K562 (cell line): ENCODE measurements around the gene CDCP1. TPM values are rescaled to one million over a fixed set of nuclear protein-coding genes. Genes with fewer than 3 reads are reported as not detected.

Experiments
- BCLAF1 ChIP-seq, 2 experiments: fragments of 450-650 bp in 1 of 2; IDR thresholded peaks; 2 replicates each; pipeline ENCODE4 v1.6.1; 2011 to 2017; ENCODE audit warnings: low read depth in 2 of 2, antibody characterized with exemption in 1 of 2, borderline replicate concordance in 1 of 2, low read length in 1 of 2, mild to moderate bottlenecking in 1 of 2, mixed read lengths in 1 of 2; ENCODE audit not compliant: control insufficient read depth in 1 of 2
- ETV5 ChIP-seq: sonication (generic); formaldehyde crosslinking; IDR thresholded peaks from 2 replicates; pipeline ENCODE4 v1.4.0; 2020; ENCODE audit warnings: low read depth, mild to moderate bottlenecking, missing genetic modification reagents
- FOS ChIP-seq: IDR thresholded peaks from 3 replicates; pipeline ENCODE4 v1.6.1; 2011; ENCODE audit not compliant: insufficient read length; ENCODE audit errors: extremely low read depth
- FOSL1 ChIP-seq: fragments of 200-800 bp; sonication (Bioruptor generic); conservative IDR thresholded peaks from 2 replicates; pipeline ENCODE4 v1.6.1; 2016; ENCODE audit warnings: missing genetic modification characterization, missing compliant biosample characterization
- FOXK2 ChIP-seq, 2 experiments: fragments of 450-650 bp; IDR thresholded peaks in 1 of 2; conservative IDR thresholded peaks in 1 of 2; 2 replicates each; pipeline ENCODE4 v1.6.1; 2016; ENCODE audit warnings: low read depth in 2 of 2, mild to moderate bottlenecking in 1 of 2
- IRF9 ChIP-seq: fragments of 450-650 bp; IDR thresholded peaks from 2 replicates; pipeline ENCODE4 v1.6.1; 2016; ENCODE audit warnings: missing biosample characterization, missing genetic modification characterization
- MAZ ChIP-seq, 2 experiments: fragments of 450-650 bp in 1 of 2; sonication (generic) in 1 of 2; formaldehyde crosslinking; IDR thresholded peaks in 1 of 2; conservative IDR thresholded peaks in 1 of 2; 2 replicates each; pipeline versions ENCODE4 v1.4.0 to v1.5.0; 2020; ENCODE audit warnings: mild to moderate bottlenecking in 1 of 2, missing genetic modification reagents in 1 of 2
- MLLT1 ChIP-seq, 2 experiments: fragments of 450-650 bp; IDR thresholded peaks; 2 replicates each; pipeline ENCODE4 v1.6.1; 2016
- MYNN ChIP-seq, 2 experiments: sonication (generic); formaldehyde crosslinking in 1 of 2; IDR thresholded peaks; 2 replicates each; pipeline versions ENCODE4 v1.5.0 to v1.6.1; 2016 to 2020; ENCODE audit warnings: antibody characterized with exemption in 1 of 2, missing genetic modification reagents in 1 of 2
- NCOA1 ChIP-seq: fragments of 450-650 bp; IDR thresholded peaks from 2 replicates; pipeline ENCODE4 v1.6.1; 2016; ENCODE audit warnings: low read depth
- NR2C1 ChIP-seq, 2 experiments: fragments of 450-650 bp; IDR thresholded peaks; 2 replicates each; pipeline ENCODE4 v1.6.1; 2017; ENCODE audit warnings: mild to moderate bottlenecking in 2 of 2, antibody characterized with exemption in 1 of 2, inconsistent platforms in 1 of 2, missing compliant biosample characterization in 1 of 2, missing genetic modification characterization in 1 of 2
- PCBP1 ChIP-seq: fragments of 200-400 bp; formaldehyde crosslinking; IDR thresholded peaks from 2 replicates; pipeline ENCODE4 v1.6.1; 2018; ENCODE audit warnings: mild to moderate bottlenecking, low read depth, low read length; ENCODE audit not compliant: poor library complexity, severe bottlenecking
- POLR2AphosphoS5 ChIP-seq: IDR thresholded peaks from 2 replicates; pipeline ENCODE4 v1.6.1; 2011; ENCODE audit warnings: mild to moderate bottlenecking, low read depth, low read length, moderate library complexity; ENCODE audit not compliant: control insufficient read depth, insufficient read depth
- POLR2H ChIP-seq: IDR thresholded peaks from 2 replicates; pipeline ENCODE4 v1.6.1; 2016; ENCODE audit warnings: missing genetic modification characterization, low read depth, mild to moderate bottlenecking, control low read depth, missing compliant biosample characterization, moderate library complexity
- SIRT6 ChIP-seq: IDR thresholded peaks from one replicate; pipeline ENCODE4 v1.6.1; 2012; ENCODE audit warnings: low read depth, mild to moderate bottlenecking, control low read depth, inconsistent platforms, low read length, moderate library complexity
- SMARCC2 ChIP-seq: fragments of 450-650 bp; IDR thresholded peaks from 2 replicates; pipeline ENCODE4 v1.6.1; 2017; ENCODE audit warnings: antibody characterized with exemption, moderate library complexity, mild to moderate bottlenecking, low read depth
- TCFL5 ChIP-seq: fragments of 250-450 bp; sonication (Bioruptor Pico); conservative IDR thresholded peaks from 2 replicates; pipeline ENCODE4 v1.6.1; 2021; ENCODE audit warnings: mild to moderate bottlenecking, moderate library complexity, matching md5 sums
- ZNF175 ChIP-seq: fragments of 200-800 bp; sonication (Bioruptor generic); IDR thresholded peaks from 2 replicates; pipeline ENCODE4 v1.6.1; 2016; ENCODE audit warnings: low read depth, mild to moderate bottlenecking, missing genetic modification characterization, missing compliant biosample characterization
- ZNF217 ChIP-seq: sonication (generic); formaldehyde crosslinking; IDR thresholded peaks from 2 replicates; pipeline ENCODE4 v1.8.0; 2022; ENCODE audit warnings: mild to moderate bottlenecking, missing genetic modification reagents
- polyA plus RNA-seq, 8 experiments: library from polyadenylated mRNA; depleted of rRNA in 4 of 8; stranded (reverse) in 5 of 8; unstranded in 3 of 8; fragments of >200 nt; fragmentation: Nextera tagmentation in 2 of 8; fragmentation: Illumina TruSeq in 1 of 8; extraction: Ambion mirVana in 2 of 8; extraction: Trizol in 1 of 8; gene quantifications; 2 replicates each; pipeline versions ENCODE4 v1.2.1 to v1.2.3, GENCODE V29; 2011 to 2014; ENCODE audit warnings: inconsistent platforms in 1 of 8, missing spikeins in 1 of 8
- total RNA-seq, 7 experiments: library from RNA; depleted of rRNA in 6 of 7; stranded (reverse); fragments of >200 nt in 6 of 7; fragmentation: Illumina TruSeq in 2 of 7; extraction: Trizol in 2 of 7; gene quantifications; 2 replicates each; pipeline versions ENCODE4 v1.2.1 to v1.2.3, GENCODE V29; 2011 to 2021; ENCODE audit warnings: low replicate concordance in 1 of 7

Gene CDCP1
- total and polyA plus RNA-seq, 9 of the 15 experiments (the other 6 are each of a cell fraction or from before 2014, with no cell fraction given): 3.9 to 16.4 (median 5.2) TPM

- no peak for TF ChIP-seq MYNN (IDR thresholded peaks at IDR 0.05)
- TF ChIP-seq MYNN (CRISPR knock-in tag; IDR thresholded peaks at IDR 0.05): no peak
- TF ChIP-seq NCOA1: no peak
- no peak for TF ChIP-seq ZNF217 (CRISPR knock-in tag)
- TF ChIP-seq POLR2H (tag): no peak
- peak; percentile 86 for TF ChIP-seq TCFL5 (CRISPR knock-in tag)
- TF ChIP-seq SIRT6: no peak
- TF ChIP-seq FOSL1 (tag): no peak; the same call in 1 of the 2 replicates
- no peak for TF ChIP-seq PCBP1
- TF ChIP-seq BCLAF1 (IDR thresholded peaks at IDR 0.05; ENCODE audit: borderline replicate concordance in 1 of 2, control insufficient read depth in 1 of 2, low read depth in 2 of 2, low read length in 1 of 2): no peak
- no peak for TF ChIP-seq ETV5 (CRISPR knock-in tag)
- TF ChIP-seq POLR2AphosphoS5: no peak
- peak; percentile 97 for TF ChIP-seq IRF9 (tag)
- peak; percentile 99 for TF ChIP-seq ZNF175 (CRISPR knock-in tag)
- no peak for TF ChIP-seq NR2C1 (IDR thresholded peaks at IDR 0.05)
- TF ChIP-seq NR2C1 (tag; IDR thresholded peaks at IDR 0.05): peak; percentile 95
- no peak for TF ChIP-seq MLLT1 (IDR thresholded peaks at IDR 0.05)
- TF ChIP-seq MAZ (CRISPR knock-in tag; conservative IDR thresholded peaks at IDR 0.05 in 1 of 2, IDR thresholded peaks at IDR 0.05 in 1 of 2): peak in 1 of 2 experiments; percentile 90; a peak in 2 of 4 replicates
- no peak for TF ChIP-seq FOXK2 (conservative IDR thresholded peaks at IDR 0.05 in 1 of 2, IDR thresholded peaks at IDR 0.05 in 1 of 2; ENCODE audit: low read depth in 2 of 2)
- no peak for TF ChIP-seq SMARCC2
- no peak for TF ChIP-seq FOS
Measured at GRCh38 chr3:45054196-45054857, 91.9 kb downstream of the CDCP1 start (continued).
